Effector memory CD8-positive, alpha-beta T cell (primary cell): ENCODE data around the gene ASS1.
"Not testable (repeated sequence)": the region's sequence is repeated elsewhere in the genome, so short reads cannot be mapped to it uniquely, and the experiment has no call there.

Experiments used
- ATAC-seq: fragments of 150-1000 bp; cut with Tn5 transposase; replicated peaks from 2 replicates; pipeline ENCODE4 v1.10.0; 2021; ENCODE audit warnings: mild to moderate bottlenecking, moderate library complexity
- DNase-seq, 3 experiments: peaks; one replicate each; pipeline ENCODE4 v3.0.0; 2021
- H3K27ac Mint-ChIP-seq, 2 donors: one replicate each; pipeline ENCODE4 v1.8.0; 2022; ENCODE audit warnings: mild to moderate bottlenecking in 2 of 2, mixed read lengths in 2 of 2, moderate library complexity in 2 of 2
- H3K27me3 Mint-ChIP-seq, 2 donors: one replicate each; pipeline ENCODE4 v1.8.0; 2022; ENCODE audit warnings: mixed read lengths in 2 of 2
- H3K36me3 Mint-ChIP-seq: one replicate; pipeline ENCODE4 v1.8.0; 2022; ENCODE audit warnings: mild to moderate bottlenecking, moderate library complexity, mixed read lengths; ENCODE audit not compliant: insufficient read depth
- H3K4me1 Mint-ChIP-seq, 2 donors: one replicate each; pipeline ENCODE4 v1.8.0; 2022; ENCODE audit warnings: low read depth in 2 of 2, mixed read lengths in 2 of 2
- H3K4me3 Mint-ChIP-seq, 2 donors: one replicate each; pipeline ENCODE4 v1.8.0; 2022; ENCODE audit warnings: mild to moderate bottlenecking in 2 of 2, mixed read lengths in 2 of 2, moderate library complexity in 2 of 2
- H3K9me3 Mint-ChIP-seq, 2 donors: one replicate each; pipeline ENCODE4 v1.8.0; 2022; ENCODE audit warnings: mixed read lengths in 2 of 2
- total RNA-seq, 9 experiments: gene quantifications; one replicate each; lab custom pipeline; 2026; lab: John Stamatoyannopoulos, UW

Gene ASS1
- 0 to 2.3 (median 0.96) reads per million in 9 experiments for total RNA-seq

GRCh38 chr9:130444565-130445221 is at the start of gene ASS1:
Gene ASS1 (plus strand): TSS chr9:130444961. CDS start chr9:130452229, 7,268 bp downstream.
- Mint-ChIP-seq H3K4me1 (no peaks in the 10 kb centered on the region), H3K36me3 (peaks cover 2% of the 10 kb centered on the region), H3K9me3 (peaks cover 0 to 5% of the 10 kb centered on the region in 2 donors), H3K27ac (no peak within 1 kb of the TSS), H3K4me3 (peak within 1 kb of the TSS; percentile 64 to 65), H3K27me3 (peaks cover 31 to 50% of the 10 kb centered on the region in 2 donors)
- peak; percentile 53 for ATAC-seq
- no peak for DNase-seq

- Mint-ChIP-seq H3K4me1 (no peaks in the 10 kb centered on the region), H3K4me3 (no peak overlapping the region), H3K9me3 (no peaks in the 10 kb centered on the region), H3K36me3 (no peaks in the 10 kb centered on the region), H3K27me3 (peaks cover 7 to 37% of the 10 kb centered on the region in 2 donors), H3K27ac (no peak overlapping the region)
- DNase-seq (no peak), ATAC-seq (no peak)
Measured at GRCh38 chr9:130395810-130396435, 48.8 kb upstream of the ASS1 start.

GRCh38 chr9:130396581-130396980 is 48.2 kb upstream of the ASS1 start:
- DNase-seq = no peak
- no peaks in the 10 kb centered on the region for H3K9me3 Mint-ChIP-seq

GRCh38 chr9:130398487-130399240 is 46.1 kb upstream of the ASS1 start:
- Mint-ChIP-seq H3K27ac (peak overlapping the region in 1 of 2 donors; percentile 35), H3K9me3 (no peaks in the 10 kb centered on the region), H3K4me1 (no peaks in the 10 kb centered on the region)

More at GRCh38 chr9:130396581-130396980, 48.2 kb upstream of the ASS1 start:
- H3K4me3 Mint-ChIP-seq = no peak overlapping the region
- H3K36me3 Mint-ChIP-seq = no peaks in the 10 kb centered on the region
- no peak overlapping the region for H3K27ac Mint-ChIP-seq
- H3K27me3 Mint-ChIP-seq = peaks cover 7 to 37% of the 10 kb centered on the region in 2 donors
- no peak for ATAC-seq
- H3K4me1 Mint-ChIP-seq = no peaks in the 10 kb centered on the region

GRCh38 chr9:130399768-130400167 is 45.0 kb upstream of the ASS1 start:
- Mint-ChIP-seq H3K27ac (no peak overlapping the region), H3K4me3 (no peak overlapping the region), H3K4me1 (no peaks in the 10 kb centered on the region), H3K36me3 (no peaks in the 10 kb centered on the region), H3K27me3 (peaks cover 14 to 43% of the 10 kb centered on the region in 2 donors), H3K9me3 (no peaks in the 10 kb centered on the region)
- ATAC-seq = no peak
- DNase-seq = no peak

More at GRCh38 chr9:130398487-130399240, 46.1 kb upstream of the ASS1 start:
- Mint-ChIP-seq H3K36me3 (no peaks in the 10 kb centered on the region), H3K27me3 (peaks cover 14 to 36% of the 10 kb centered on the region in 2 donors), H3K4me3 (no peak overlapping the region)
- DNase-seq (no peak), ATAC-seq (no peak)

- no peak for ATAC-seq
- Mint-ChIP-seq H3K9me3 (no peaks in the 10 kb centered on the region), H3K27me3 (peaks cover 14 to 45% of the 10 kb centered on the region in 2 donors), H3K36me3 (no peaks in the 10 kb centered on the region), H3K4me3 (no peak overlapping the region), H3K4me1 (no peaks in the 10 kb centered on the region), H3K27ac (no peak overlapping the region)
- no peak for DNase-seq
Measured at GRCh38 chr9:130400870-130401269, 43.9 kb upstream of the ASS1 start.

GRCh38 chr9:130401742-130402141 is 43.0 kb upstream of the ASS1 start:
- ATAC-seq, H3K9me3 Mint-ChIP-seq, H3K4me1 Mint-ChIP-seq, H3K36me3 Mint-ChIP-seq, H3K4me3 Mint-ChIP-seq, DNase-seq: not testable (repeated sequence)
- H3K27ac Mint-ChIP-seq = peak overlapping the region; percentile 27 to 30
- H3K27me3 Mint-ChIP-seq = peaks cover 14 to 41% of the 10 kb centered on the region in 2 donors

- peaks cover 2% of the 10 kb centered on the region for H3K36me3 Mint-ChIP-seq
- ATAC-seq = no peak
- no peak overlapping the region for H3K4me3 Mint-ChIP-seq
- no peaks in the 10 kb centered on the region for H3K9me3 Mint-ChIP-seq
- peaks cover 14 to 38% of the 10 kb centered on the region in 2 donors for H3K27me3 Mint-ChIP-seq
- DNase-seq = no peak
- no peaks in the 10 kb centered on the region for H3K4me1 Mint-ChIP-seq
- peak overlapping the region; percentile 27 to 30 for H3K27ac Mint-ChIP-seq
Measured at GRCh38 chr9:130402243-130402642, 42.5 kb upstream of the ASS1 start.

GRCh38 chr9:130402645-130403440 is 41.9 kb upstream of the ASS1 start:
- Mint-ChIP-seq H3K4me3 (no peak overlapping the region), H3K9me3 (no peaks in the 10 kb centered on the region), H3K36me3 (peaks cover 2% of the 10 kb centered on the region), H3K27me3 (peaks cover 14 to 42% of the 10 kb centered on the region in 2 donors), H3K4me1 (no peaks in the 10 kb centered on the region), H3K27ac (no peak overlapping the region)
- ATAC-seq (no peak), DNase-seq (no peak)

- Mint-ChIP-seq H3K4me1 (no peaks in the 10 kb centered on the region), H3K27ac (no peak overlapping the region)
Measured at GRCh38 chr9:130405657-130406257, 39.0 kb upstream of the ASS1 start.

GRCh38 chr9:130406278-130406895 is 38.4 kb upstream of the ASS1 start:
- ATAC-seq = no peak
- Mint-ChIP-seq H3K36me3 (peaks cover 2% of the 10 kb centered on the region), H3K27ac (no peak overlapping the region), H3K4me3 (no peak overlapping the region), H3K9me3 (no peaks in the 10 kb centered on the region), H3K4me1 (no peaks in the 10 kb centered on the region), H3K27me3 (peaks cover 14 to 40% of the 10 kb centered on the region in 2 donors)
- DNase-seq = no peak

More at GRCh38 chr9:130405657-130406257, 39.0 kb upstream of the ASS1 start:
- Mint-ChIP-seq H3K27me3 (peaks cover 14 to 40% of the 10 kb centered on the region in 2 donors), H3K9me3 (no peaks in the 10 kb centered on the region), H3K4me3 (no peak overlapping the region), H3K36me3 (peaks cover 2% of the 10 kb centered on the region)
- ATAC-seq = no peak
- no peak for DNase-seq

- H3K27ac Mint-ChIP-seq = no peak overlapping the region
- H3K27me3 Mint-ChIP-seq = peaks cover 3 to 27% of the 10 kb centered on the region in 2 donors
- H3K4me3 Mint-ChIP-seq = no peak overlapping the region
- DNase-seq (no peak), ATAC-seq (no peak)
- no peaks in the 10 kb centered on the region for H3K4me1 Mint-ChIP-seq
- peaks cover 2% of the 10 kb centered on the region for H3K36me3 Mint-ChIP-seq
- no peaks in the 10 kb centered on the region for H3K9me3 Mint-ChIP-seq
Measured at GRCh38 chr9:130407916-130408663, 36.7 kb upstream of the ASS1 start.
